NCI-H774 (cell line): ENCODE data around the gene TMEM107.

ENCODE experiments used
- DNase-seq: peaks from one replicate; lab custom pipeline; 2025; lab: John Stamatoyannopoulos, UW

Gene TMEM107

GRCh38 chr17:8150194-8151119 is 25.7 kb downstream of the TMEM107 start:
- no peak for DNase-seq

DNA sequence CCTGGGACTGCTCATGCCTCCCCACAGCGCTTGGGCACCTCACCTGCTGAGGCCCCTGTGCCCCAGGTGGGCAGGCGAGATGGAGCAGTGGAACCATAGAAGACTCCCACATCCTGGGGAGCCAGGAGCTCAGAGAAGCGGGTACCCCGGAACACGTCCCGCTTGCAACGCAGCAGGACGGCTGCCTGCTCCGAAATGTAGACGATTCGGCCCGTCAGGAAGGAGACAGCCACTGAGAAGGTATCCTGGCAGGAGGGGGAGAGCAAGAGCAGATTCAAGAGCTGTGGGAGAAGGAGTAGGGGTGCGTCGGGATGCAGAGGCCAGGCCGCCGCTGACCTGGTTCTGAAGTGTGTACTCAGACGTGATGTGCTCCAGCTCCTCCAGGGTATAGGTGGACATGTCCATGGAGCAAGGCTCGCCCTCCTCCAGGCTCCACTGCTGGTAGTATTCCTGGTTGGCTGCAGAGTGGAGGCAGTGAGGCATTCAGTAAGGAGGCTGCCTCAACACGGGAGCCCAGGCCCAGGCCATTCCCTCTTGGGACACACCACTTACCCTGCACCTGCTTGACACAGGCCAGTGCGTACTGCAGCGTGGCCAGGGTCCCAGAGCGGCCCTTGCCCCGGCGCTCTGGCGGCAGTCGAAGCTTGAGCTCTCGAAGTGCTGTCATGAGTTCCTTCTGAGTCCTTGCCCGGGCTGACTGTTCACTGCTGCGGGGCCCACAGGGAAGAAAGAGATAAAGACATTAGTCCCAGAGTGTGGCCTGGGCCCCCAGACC is 26.6 kb downstream of the TMEM107 start:
- DNase-seq, result no peak

- DNase-seq, result no peak
These were observed 27.6 kb downstream of the TMEM107 start for GRCh38 chr17:8148560-8148959.

DNA sequence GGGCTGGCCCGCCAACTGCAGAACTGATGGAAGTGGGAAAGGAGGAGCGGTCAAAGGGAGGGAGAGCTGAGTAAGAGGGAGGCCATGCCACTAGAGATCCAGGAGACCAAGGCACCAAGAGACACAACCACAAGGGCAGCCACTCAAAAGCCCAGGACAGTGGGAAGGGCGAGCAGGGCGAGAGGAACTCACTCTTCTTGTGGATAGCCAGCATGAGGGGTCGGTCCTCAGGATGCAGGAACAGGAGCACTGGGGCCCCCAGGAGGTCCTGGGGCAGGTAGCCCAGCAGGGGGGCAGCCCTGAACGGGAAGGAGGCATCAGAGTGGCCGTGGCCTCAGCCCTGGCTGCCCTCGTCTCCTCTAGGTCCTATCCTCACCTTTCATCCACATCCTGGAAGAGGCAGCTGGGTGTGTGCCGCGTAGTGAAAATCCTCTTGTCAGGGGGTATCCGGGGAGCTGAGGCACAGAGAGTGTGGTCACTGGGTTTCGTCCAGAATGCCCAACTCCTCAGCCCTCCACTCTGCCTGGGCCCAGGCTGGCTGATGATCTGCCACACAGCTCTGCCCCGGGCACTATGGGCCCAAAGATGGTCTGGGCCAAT is 28.3 kb downstream of the TMEM107 start:
- DNase-seq, result no peak

DNA sequence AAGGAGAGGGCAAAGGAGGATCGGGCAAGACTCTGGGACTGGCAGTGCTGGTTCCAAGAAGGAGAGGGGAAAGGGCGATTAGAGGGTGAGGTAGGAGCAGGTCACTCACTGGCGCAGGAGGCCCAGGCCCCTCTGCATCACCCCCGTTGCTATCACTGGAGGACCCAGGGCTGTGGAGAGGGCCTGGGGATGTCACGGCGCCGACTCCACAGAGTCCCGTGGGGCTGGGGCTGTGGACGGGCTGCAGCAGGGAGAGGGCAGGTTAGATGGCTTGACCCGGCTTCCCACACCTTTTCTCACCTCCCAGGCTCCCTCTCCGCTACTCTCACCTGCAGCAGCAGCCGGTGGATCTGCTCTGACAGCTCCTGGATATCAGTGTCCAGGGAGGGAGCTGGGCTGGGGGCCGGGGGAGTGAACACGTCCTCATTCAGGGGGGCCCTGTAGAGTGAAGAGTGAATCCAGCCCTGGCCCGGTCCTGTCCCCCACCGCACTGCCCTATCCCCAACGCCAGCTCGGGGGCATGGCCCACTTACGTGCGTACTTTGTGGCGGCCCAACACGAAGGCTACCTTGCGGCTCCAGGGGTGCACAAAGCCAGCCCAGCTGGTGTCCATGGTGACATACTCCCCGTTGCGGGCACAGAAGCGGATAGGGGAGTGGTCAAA is 28.9 kb downstream of the TMEM107 start:
- DNase-seq, result no peak

DNA sequence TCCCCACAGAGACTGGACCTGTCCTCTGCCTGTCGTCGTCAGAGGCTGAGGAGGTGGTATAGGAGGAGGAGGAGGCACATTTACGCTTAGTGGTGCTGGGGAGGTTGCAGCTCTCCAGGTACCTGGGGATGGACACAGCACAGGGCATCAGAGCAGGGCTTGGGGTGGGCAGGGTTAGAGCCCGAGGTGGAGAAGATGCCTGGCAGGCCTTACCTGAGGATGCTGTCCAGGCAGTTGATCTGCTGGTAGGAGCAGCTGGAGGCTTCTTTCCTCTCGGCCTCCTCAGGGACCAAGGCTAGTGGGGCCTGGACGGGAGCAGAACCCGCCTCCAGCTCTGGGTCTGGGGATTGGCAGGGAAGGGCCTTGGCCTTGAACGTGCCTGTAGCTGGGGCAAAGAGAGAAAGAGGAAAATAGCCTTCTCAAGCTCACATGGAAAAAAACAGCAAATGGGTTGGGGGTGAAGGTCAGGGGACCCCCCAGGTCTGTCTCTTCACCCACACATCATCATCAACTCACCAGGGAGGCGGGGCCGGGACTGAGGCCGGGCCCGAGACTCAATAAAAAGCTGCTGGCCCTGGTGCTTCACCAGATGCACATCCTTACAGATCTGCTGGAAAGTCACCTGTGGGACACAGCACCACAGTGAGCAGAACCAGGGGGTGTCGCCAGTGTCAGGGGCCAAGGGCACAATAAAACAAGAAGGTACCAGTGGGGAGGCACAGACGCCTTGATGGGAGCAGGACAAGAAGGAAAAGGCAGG is 29.6 kb downstream of the TMEM107 start:
- no peak for DNase-seq

DNA sequence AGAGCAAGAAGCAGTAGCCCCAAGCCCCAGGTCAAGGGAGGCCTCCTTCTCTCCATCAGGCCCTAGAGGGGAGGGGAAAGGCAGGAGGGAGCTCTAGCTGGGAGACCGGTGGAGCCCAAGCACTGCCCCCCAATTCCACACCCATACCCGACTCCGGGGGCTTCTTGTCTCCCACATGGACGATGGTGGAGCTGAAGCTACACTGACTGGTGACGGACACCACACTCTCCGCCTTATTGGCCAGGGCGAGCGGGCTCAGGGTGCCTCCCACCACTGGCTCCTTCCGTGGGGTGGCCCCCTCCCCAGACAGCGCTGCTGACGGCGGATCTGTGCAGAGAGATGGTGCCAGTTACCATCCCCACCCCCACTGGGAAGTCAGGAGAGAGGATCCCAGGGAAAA is 30.4 kb downstream of the TMEM107 start:
- no peak for DNase-seq

GRCh38 chr17:8144401-8145231 is 31.6 kb downstream of the TMEM107 start:
- DNase-seq, result no peak

- DNase-seq, result no peak
These were observed 32.4 kb downstream of the TMEM107 start for GRCh38 chr17:8143581-8144400.

DNA sequence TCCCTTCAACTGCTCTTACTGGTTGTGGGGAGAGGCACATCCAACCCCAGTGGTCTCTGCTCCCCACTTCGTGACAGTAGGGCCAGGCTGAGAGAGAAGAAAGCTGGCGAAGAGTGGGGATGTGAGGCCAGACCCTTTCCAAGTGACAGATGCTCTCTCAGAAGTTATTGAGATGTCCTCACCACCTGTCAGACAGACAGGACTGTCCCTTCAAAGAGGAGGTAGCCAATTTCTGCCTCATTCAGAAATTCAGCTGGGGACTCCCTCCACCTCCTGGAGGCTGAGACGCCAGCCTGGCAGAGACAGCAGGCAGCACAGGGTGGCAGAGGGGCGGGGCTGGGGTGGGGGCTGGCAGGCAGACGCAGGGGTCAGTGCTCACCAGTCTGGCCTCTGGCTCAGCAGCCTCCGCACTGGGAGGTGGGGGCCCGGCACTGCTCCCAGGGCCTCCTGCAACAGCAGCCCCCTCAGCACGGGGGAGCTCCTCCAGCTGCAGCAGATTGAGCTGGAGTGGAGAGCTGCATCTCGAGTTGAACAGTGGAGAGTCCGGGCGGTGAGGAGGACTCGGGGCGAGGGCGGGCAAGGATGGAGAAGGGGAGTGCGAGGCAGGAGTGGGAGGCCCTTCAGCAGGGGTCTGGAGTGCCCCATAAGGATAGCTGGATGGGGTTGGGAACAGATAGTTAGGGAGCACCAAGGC is 33.1 kb downstream of the TMEM107 start:
- DNase-seq, result no peak

DNA sequence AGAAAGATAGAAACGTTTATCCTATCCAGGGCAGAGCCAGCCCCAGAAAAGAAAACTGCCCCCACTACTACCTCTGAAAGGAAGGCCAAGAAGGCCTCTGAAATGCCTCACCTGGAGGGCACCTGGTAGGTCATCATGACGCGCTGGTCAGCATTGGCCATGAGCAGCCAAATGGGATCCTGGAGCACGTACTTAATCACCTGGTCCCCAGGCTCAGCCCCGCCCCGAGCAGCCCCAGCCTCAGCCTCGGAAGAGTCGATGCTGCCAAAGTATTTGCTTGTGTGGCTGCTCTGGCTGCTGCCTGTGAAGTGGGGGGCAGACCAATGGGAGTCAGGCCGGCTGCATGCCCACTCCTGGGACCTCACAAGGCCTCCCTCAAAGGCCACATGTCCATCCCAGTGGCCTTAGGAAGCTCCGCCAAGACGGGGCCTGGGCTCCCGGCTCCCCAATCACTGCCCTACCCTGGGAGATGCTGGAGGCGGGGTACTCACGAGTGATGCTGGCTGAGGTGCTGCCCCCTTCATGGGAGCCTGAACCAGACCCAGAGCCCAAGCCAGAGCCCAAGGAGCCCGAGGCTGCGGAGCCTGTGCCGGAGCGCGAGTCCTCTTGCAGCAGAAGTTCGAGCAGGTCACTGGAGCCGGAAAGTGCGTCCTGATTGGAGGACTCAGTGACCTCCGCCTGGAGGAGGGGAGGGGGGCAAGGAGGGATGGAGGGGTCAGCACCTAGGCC is 33.9 kb downstream of the TMEM107 start:
- DNase-seq, result no peak

GRCh38 chr17:8141741-8142140 is 34.4 kb downstream of the TMEM107 start:
- DNase-seq, result no peak

GRCh38 chr17:8141045-8141444 is 35.1 kb downstream of the TMEM107 start:
- DNase-seq, result no peak

- no peak for DNase-seq
These were observed 35.8 kb downstream of the TMEM107 start for GRCh38 chr17:8140065-8141029.

GRCh38 chr17:8138672-8139371 is 37.4 kb downstream of the TMEM107 start:
- DNase-seq, result peak; percentile 74

DNA sequence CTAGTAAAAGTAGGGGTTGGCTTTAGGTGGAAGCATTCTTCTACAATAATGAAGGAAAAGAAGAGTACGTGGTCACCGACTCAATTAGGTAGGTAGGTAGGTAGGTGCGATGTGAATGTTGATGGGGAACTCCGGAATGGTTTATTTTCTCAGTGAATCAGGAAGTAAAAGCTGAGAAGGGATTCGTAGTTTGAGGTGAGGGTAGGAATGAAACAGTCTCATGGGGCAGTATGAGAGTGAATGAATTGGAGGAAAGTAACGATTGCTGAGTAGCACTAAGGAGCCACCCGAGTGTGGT is 37.9 kb downstream of the TMEM107 start:
- DNase-seq, result no peak
